HL-60 (cell line): Measurements from ENCODE around the gene IBSP.

Experiments used
- DNase-seq, 2 experiments: peaks; one replicate each; pipeline ENCODE4 v3.0.0-alpha.2; 2010 to 2020; ENCODE audit warnings: low read depth in 1 of 2, low spot score in 1 of 2
- H3K27ac ChIP-seq: fragments of 250-450 bp; sonication (Bioruptor Pico); replicated peaks from 2 replicates; pipeline ENCODE4 v1.5.1; 2020; ENCODE audit warnings: mild to moderate bottlenecking, moderate library complexity
- H3K27me3 ChIP-seq: fragments of 250-450 bp; sonication (Bioruptor Pico); 2 replicates; pipeline ENCODE4 v1.5.1; 2021; ENCODE audit warnings: mild to moderate bottlenecking, moderate library complexity; ENCODE audit not compliant: insufficient read depth, poor library complexity, severe bottlenecking
- H3K4me3 ChIP-seq: replicated peaks from 2 replicates; pipeline ENCODE4 v1.5.1; 2011; ENCODE audit warnings: mild to moderate bottlenecking, control low read depth, low read length; ENCODE audit not compliant: insufficient read depth
- GABPA ChIP-seq: IDR thresholded peaks from 2 replicates; pipeline ENCODE4 v1.6.1; 2012; ENCODE audit warnings: low read depth
- POLR2AphosphoS5 ChIP-seq: IDR thresholded peaks from 2 replicates; pipeline ENCODE4 v1.6.1; 2012; ENCODE audit warnings: low read depth
- SPI1 ChIP-seq: IDR thresholded peaks from 2 replicates; pipeline ENCODE4 v1.6.1; 2012; ENCODE audit warnings: low read depth, mild to moderate bottlenecking, borderline replicate concordance
- TF ChIP-seq, protein P1 (sequence below): IDR thresholded peaks from 2 replicates; pipeline ENCODE4 v1.6.1; 2012; ENCODE audit warnings: low read depth; ENCODE audit not compliant: insufficient replicate concordance
- TF ChIP-seq, protein P2 (sequence below): IDR thresholded peaks from one replicate; pipeline ENCODE4 v1.5.1; 2011; ENCODE audit warnings: low read length, control low read depth, inconsistent platforms; ENCODE audit not compliant: insufficient read depth

IBSP gene

GRCh38 chr4:87802858-87803257, 3.5 kb downstream of the IBSP start:
- no peaks in the 10 kb centered on the region for H3K27me3 ChIP-seq
- TF ChIP-seq GABPA (no peak), SPI1 (no peak), POLR2AphosphoS5 (no peak)
- TF ChIP-seq, protein P1, sequence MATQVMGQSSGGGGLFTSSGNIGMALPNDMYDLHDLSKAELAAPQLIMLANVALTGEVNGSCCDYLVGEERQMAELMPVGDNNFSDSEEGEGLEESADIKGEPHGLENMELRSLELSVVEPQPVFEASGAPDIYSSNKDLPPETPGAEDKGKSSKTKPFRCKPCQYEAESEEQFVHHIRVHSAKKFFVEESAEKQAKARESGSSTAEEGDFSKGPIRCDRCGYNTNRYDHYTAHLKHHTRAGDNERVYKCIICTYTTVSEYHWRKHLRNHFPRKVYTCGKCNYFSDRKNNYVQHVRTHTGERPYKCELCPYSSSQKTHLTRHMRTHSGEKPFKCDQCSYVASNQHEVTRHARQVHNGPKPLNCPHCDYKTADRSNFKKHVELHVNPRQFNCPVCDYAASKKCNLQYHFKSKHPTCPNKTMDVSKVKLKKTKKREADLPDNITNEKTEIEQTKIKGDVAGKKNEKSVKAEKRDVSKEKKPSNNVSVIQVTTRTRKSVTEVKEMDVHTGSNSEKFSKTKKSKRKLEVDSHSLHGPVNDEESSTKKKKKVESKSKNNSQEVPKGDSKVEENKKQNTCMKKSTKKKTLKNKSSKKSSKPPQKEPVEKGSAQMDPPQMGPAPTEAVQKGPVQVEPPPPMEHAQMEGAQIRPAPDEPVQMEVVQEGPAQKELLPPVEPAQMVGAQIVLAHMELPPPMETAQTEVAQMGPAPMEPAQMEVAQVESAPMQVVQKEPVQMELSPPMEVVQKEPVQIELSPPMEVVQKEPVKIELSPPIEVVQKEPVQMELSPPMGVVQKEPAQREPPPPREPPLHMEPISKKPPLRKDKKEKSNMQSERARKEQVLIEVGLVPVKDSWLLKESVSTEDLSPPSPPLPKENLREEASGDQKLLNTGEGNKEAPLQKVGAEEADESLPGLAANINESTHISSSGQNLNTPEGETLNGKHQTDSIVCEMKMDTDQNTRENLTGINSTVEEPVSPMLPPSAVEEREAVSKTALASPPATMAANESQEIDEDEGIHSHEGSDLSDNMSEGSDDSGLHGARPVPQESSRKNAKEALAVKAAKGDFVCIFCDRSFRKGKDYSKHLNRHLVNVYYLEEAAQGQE = no peak
- TF ChIP-seq, protein P2, sequence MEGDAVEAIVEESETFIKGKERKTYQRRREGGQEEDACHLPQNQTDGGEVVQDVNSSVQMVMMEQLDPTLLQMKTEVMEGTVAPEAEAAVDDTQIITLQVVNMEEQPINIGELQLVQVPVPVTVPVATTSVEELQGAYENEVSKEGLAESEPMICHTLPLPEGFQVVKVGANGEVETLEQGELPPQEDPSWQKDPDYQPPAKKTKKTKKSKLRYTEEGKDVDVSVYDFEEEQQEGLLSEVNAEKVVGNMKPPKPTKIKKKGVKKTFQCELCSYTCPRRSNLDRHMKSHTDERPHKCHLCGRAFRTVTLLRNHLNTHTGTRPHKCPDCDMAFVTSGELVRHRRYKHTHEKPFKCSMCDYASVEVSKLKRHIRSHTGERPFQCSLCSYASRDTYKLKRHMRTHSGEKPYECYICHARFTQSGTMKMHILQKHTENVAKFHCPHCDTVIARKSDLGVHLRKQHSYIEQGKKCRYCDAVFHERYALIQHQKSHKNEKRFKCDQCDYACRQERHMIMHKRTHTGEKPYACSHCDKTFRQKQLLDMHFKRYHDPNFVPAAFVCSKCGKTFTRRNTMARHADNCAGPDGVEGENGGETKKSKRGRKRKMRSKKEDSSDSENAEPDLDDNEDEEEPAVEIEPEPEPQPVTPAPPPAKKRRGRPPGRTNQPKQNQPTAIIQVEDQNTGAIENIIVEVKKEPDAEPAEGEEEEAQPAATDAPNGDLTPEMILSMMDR = no peak
- DNase-seq = no peak
- H3K27ac ChIP-seq = no peak overlapping the region
- H3K4me3 ChIP-seq = no peak overlapping the region

- Histone ChIP-seq H3K27ac (no peak overlapping the region), H3K4me3 (no peak overlapping the region), H3K27me3 (no peaks in the 10 kb centered on the region)
- TF ChIP-seq POLR2AphosphoS5 = no peak
- TF ChIP-seq, protein P1 = no peak
- no peak for DNase-seq
These were observed 4.1 kb downstream of the IBSP start for GRCh38 chr4:87803421-87803820.

GRCh38 chr4:87804871-87805270, 5.5 kb downstream of the IBSP start:
- no peak for TF ChIP-seq GABPA
- TF ChIP-seq POLR2AphosphoS5 = no peak
- no peak for TF ChIP-seq SPI1
- TF ChIP-seq, protein P2 = no peak
- TF ChIP-seq, protein P1 = no peak
- DNase-seq = no peak
- H3K4me3 ChIP-seq = no peak overlapping the region
- no peaks in the 10 kb centered on the region for H3K27me3 ChIP-seq
- H3K27ac ChIP-seq = no peak overlapping the region

DNA sequence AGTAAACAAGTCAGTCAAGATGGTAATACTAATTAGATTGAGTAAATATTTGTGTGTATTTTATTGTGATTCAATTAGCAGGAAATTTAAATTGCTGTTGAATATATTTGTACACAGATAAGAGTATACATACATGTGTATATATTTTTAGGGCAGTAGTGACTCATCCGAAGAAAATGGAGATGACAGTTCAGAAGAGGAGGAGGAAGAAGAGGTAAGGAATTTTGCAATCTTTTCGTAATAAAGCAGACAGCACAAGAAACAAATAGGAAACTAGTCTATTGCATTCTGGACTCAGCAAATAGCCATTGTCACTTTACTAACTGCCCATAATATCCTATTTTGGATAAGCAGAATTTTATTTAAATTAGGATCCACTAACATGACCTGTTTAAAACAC, 6.6 kb downstream of the IBSP start:
- no peaks in the 10 kb centered on the region for H3K27me3 ChIP-seq
- no peak overlapping the region for H3K4me3 ChIP-seq
- H3K27ac ChIP-seq = no peak overlapping the region
- peak in 1 of 2 experiments; percentile 50 for DNase-seq
- TF ChIP-seq, protein P2 = no peak
- TF ChIP-seq SPI1 (no peak), GABPA (no peak), POLR2AphosphoS5 (no peak)
- TF ChIP-seq, protein P1 = no peak
